K562 (cell line): Measurements from ENCODE around the gene RPS6KA2. TPM values are rescaled to one million over a fixed set of nuclear protein-coding genes. Genes with fewer than 3 reads are reported as not detected.

Experiments used
- ATAC-seq: fragments of 200-7000 bp; cut with Tn5 transposase; 3 replicates; pipeline ENCODE4 v1.9.1; 2020; ENCODE audit warnings: moderate library complexity
- BruUV-seq: library from RNA; stranded (reverse); fragments of 400-500 nt; replicated peaks from 2 replicates; lab custom pipeline; 2021; lab: Mats Ljungman, UMichigan
- CTCF ChIA-PET: fragments of 300-600 bp; formaldehyde crosslinking; extraction: SDS; loops from one replicate; lab custom pipeline; 2021; ENCODE audit warnings: low intra/inter-chr PET ratio; lab: Yijun Ruan, JAX
- POLR2A ChIA-PET: fragments of 300-600, 350-650 bp; sonication (Branson Sonifier 250); formaldehyde crosslinking; extraction: SDS; loops from one replicate; lab custom pipeline; 2021; ENCODE audit warnings: antibody characterized with exemption, inconsistent platforms; lab: Yijun Ruan, JAX
- DNase-seq, 4 experiments: peaks; one replicate each; pipeline versions ENCODE4 v3.0.0 to v3.0.0-alpha.2; 2011 to 2018; ENCODE audit warnings: low spot score in 3 of 4, mixed read lengths in 3 of 4; ENCODE audit errors: extremely low read depth in 1 of 4
- FAIRE-seq: peaks from 2 replicates; lab custom pipeline; 2011; peaks lifted over from hg19 to GRCh38; lab: Jason Lieb, UNC
- H2AFZ ChIP-seq: 2 replicates; pipeline ENCODE4 v1.6.0; 2011; ENCODE audit warnings: low read depth, low read length, control low read depth, inconsistent platforms
- H3K27ac ChIP-seq: fragments of 200-600 bp; 3 replicates; pipeline ENCODE4 v1.8.0; 2011; ENCODE audit warnings: low read depth, mild to moderate bottlenecking, control low read depth, inconsistent platforms, low read length, moderate library complexity, mixed read lengths; ENCODE audit errors: extremely low read depth
- H3K27me3 ChIP-seq, 2 experiments: fragments of 300-600 bp in 1 of 2; 2 replicates in 1 of 2; 3 replicates in 1 of 2; pipeline versions ENCODE4 v1.6.0 to v1.8.0; 2011; ENCODE audit warnings: inconsistent platforms in 2 of 2, low read length in 2 of 2, mild to moderate bottlenecking in 1 of 2, mixed read lengths in 1 of 2, moderate library complexity in 1 of 2; ENCODE audit not compliant: control insufficient read depth in 2 of 2, insufficient read depth in 2 of 2
- H3K36me3 ChIP-seq: fragments of 300-600 bp; 3 replicates; pipeline ENCODE4 v1.8.0; 2011; ENCODE audit warnings: mild to moderate bottlenecking, low read length, inconsistent platforms; ENCODE audit not compliant: control insufficient read depth, insufficient read depth
- H3K4me1 ChIP-seq, 2 experiments: fragments of 200-600 bp in 1 of 2; replicated peaks in 1 of 2; 2 replicates in 1 of 2; 3 replicates in 1 of 2; pipeline versions ENCODE4 v1.5.1 to v1.8.0; 2011; ENCODE audit warnings: inconsistent platforms in 2 of 2, low read length in 2 of 2, mild to moderate bottlenecking in 1 of 2, mixed read lengths in 1 of 2, moderate library complexity in 1 of 2; ENCODE audit not compliant: control insufficient read depth in 2 of 2, insufficient read depth in 2 of 2
- H3K4me2 ChIP-seq: 2 replicates; pipeline ENCODE4 v1.6.1; 2011; ENCODE audit warnings: low read length, control low read depth, inconsistent platforms, mixed read lengths; ENCODE audit not compliant: insufficient read depth
- H3K4me3 ChIP-seq: fragments of 200-600 bp; sonication (generic), shearing (Covaris generic); 2 replicates; pipeline ENCODE4 v1.5.1; 2016; ENCODE audit warnings: control low read depth, inconsistent platforms
- H3K79me2 ChIP-seq: fragments of 200-600 bp; 3 replicates; pipeline ENCODE4 v1.8.0; 2011; ENCODE audit warnings: low read length, inconsistent platforms; ENCODE audit not compliant: control insufficient read depth, insufficient read depth
- H3K9ac ChIP-seq, 2 experiments: 2 replicates each; pipeline versions ENCODE4 v1.6.0 to v1.6.1; 2011; ENCODE audit warnings: low read depth in 2 of 2, low read length in 2 of 2, control low read depth in 1 of 2, inconsistent platforms in 1 of 2, mild to moderate bottlenecking in 1 of 2, mixed read lengths in 1 of 2; ENCODE audit not compliant: insufficient read depth in 1 of 2
- H3K9me1 ChIP-seq: one replicate; pipeline ENCODE4 v1.6.0; 2011; ENCODE audit warnings: inconsistent platforms, mild to moderate bottlenecking, low read length, moderate library complexity; ENCODE audit not compliant: control insufficient read depth, insufficient read depth
- H3K9me3 ChIP-seq: replicated peaks from 2 replicates; pipeline ENCODE4 v1.5.1; 2011; ENCODE audit warnings: low read depth, low read length, inconsistent platforms; ENCODE audit not compliant: control insufficient read depth, insufficient read depth
- H4K20me1 ChIP-seq: replicated peaks from 2 replicates; pipeline ENCODE4 v1.6.1; 2011; ENCODE audit warnings: low read length, inconsistent platforms, mixed read lengths; ENCODE audit not compliant: control insufficient read depth, insufficient read depth
- ARID1B ChIP-seq: fragments of 450-650 bp; IDR thresholded peaks from 2 replicates; pipeline ENCODE4 v1.6.1; 2016; ENCODE audit warnings: antibody characterized with exemption, mild to moderate bottlenecking, inconsistent platforms
- EZH2 ChIP-seq: IDR thresholded peaks from 2 replicates; pipeline ENCODE4 v1.6.1; 2012; ENCODE audit warnings: low read depth, mild to moderate bottlenecking, inconsistent platforms, low read length, borderline replicate concordance
- GABPB2 ChIP-seq: fragments of 250-450 bp; sonication (Bioruptor Pico); conservative IDR thresholded peaks from 2 replicates; pipeline ENCODE4 v1.5.1; 2021; ENCODE audit warnings: mild to moderate bottlenecking
- HOXB6 ChIP-seq: fragments of 250-450 bp; sonication (Bioruptor Pico); IDR thresholded peaks from 2 replicates; pipeline ENCODE4 v1.5.1; 2022; ENCODE audit warnings: mild to moderate bottlenecking, borderline replicate concordance
- IRF2 ChIP-seq: sonication (generic); formaldehyde crosslinking; IDR thresholded peaks from 2 replicates; pipeline ENCODE4 v1.8.1; 2022; ENCODE audit warnings: mild to moderate bottlenecking, missing genetic modification reagents
- LARP7 ChIP-seq: fragments of 450-650 bp; IDR thresholded peaks from 2 replicates; pipeline ENCODE4 v1.6.1; 2016
- MCM7 ChIP-seq, 2 experiments: fragments of 450-650 bp; IDR thresholded peaks; 2 replicates each; pipeline ENCODE4 v1.6.1; 2016 to 2018
- OTX1 ChIP-seq: fragments of 450-650 bp; formaldehyde crosslinking; IDR thresholded peaks from 2 replicates; pipeline ENCODE4 v1.4.0; 2022; ENCODE audit warnings: mild to moderate bottlenecking
- POLR2B ChIP-seq: fragments of 450-650 bp; IDR thresholded peaks from 2 replicates; pipeline ENCODE4 v1.6.1; 2018; ENCODE audit warnings: low read depth; ENCODE audit not compliant: partially characterized antibody
- TRIM28 ChIP-seq: fragments of 450-650 bp; IDR thresholded peaks from 2 replicates; pipeline ENCODE4 v1.6.1; 2017
- TSC22D4 ChIP-seq: fragments of 450-650 bp; IDR thresholded peaks from 2 replicates; pipeline ENCODE4 v1.6.1; 2016; ENCODE audit warnings: missing genetic modification characterization, missing biosample characterization, control low read depth
- ZKSCAN3 ChIP-seq: fragments of 250-450 bp; sonication (Bioruptor Pico); IDR thresholded peaks from 2 replicates; pipeline ENCODE4 v1.4.0; 2020
- ZNF57 ChIP-seq: fragments of 450-650 bp; formaldehyde crosslinking; IDR thresholded peaks from 2 replicates; pipeline ENCODE4 v1.4.0; 2020; ENCODE audit warnings: mild to moderate bottlenecking, moderate library complexity
- ZSCAN29 ChIP-seq: fragments of 450-650 bp; IDR thresholded peaks from 2 replicates; pipeline ENCODE4 v1.6.1; 2017
- WGBS: fragments of 100-300 bp; shearing (Covaris generic); methylation state at CpG from one replicate; pipeline ENCODE4 v1.1.6; 2016; ENCODE audit warnings: low coverage, mixed read lengths; ENCODE audit not compliant: insufficient coverage; ENCODE audit errors: missing lambda C conversion rate; 5-methylcytosine and 5-hydroxymethylcytosine counted together
- in situ Hi-C: fragments of 300-500 bp; cut with MboI; formaldehyde crosslinking; loops from 4 replicates; pipeline ENCODE4 v1.15.0; 2018; ENCODE audit warnings: inconsistent platforms, mixed read lengths
- intact Hi-C: fragments of 100-400 bp; cut with micrococcal nuclease; formaldehyde crosslinking; loops from 2 replicates; pipeline ENCODE4 v1.14.2; 2022
- polyA plus RNA-seq, 8 experiments: library from polyadenylated mRNA; depleted of rRNA in 4 of 8; stranded (reverse) in 5 of 8; unstranded in 3 of 8; fragments of >200 nt; fragmentation: Nextera tagmentation in 2 of 8; fragmentation: Illumina TruSeq in 1 of 8; extraction: Ambion mirVana in 2 of 8; extraction: Trizol in 1 of 8; gene quantifications; 2 replicates each; pipeline versions ENCODE4 v1.2.1 to v1.2.3, GENCODE V29; 2011 to 2014; ENCODE audit warnings: inconsistent platforms in 1 of 8, missing spikeins in 1 of 8
- total RNA-seq, 7 experiments: library from RNA; depleted of rRNA in 6 of 7; stranded (reverse); fragments of >200 nt in 6 of 7; fragmentation: Illumina TruSeq in 2 of 7; extraction: Trizol in 2 of 7; gene quantifications; 2 replicates each; pipeline versions ENCODE4 v1.2.1 to v1.2.3, GENCODE V29; 2011 to 2021; ENCODE audit warnings: low replicate concordance in 1 of 7
- TF ChIP-seq, protein P1 (sequence below): fragments of 250-450 bp; sonication (Bioruptor Pico); IDR thresholded peaks from 2 replicates; pipeline ENCODE4 v1.8.0; 2022; ENCODE audit warnings: inconsistent platforms, mild to moderate bottlenecking, moderate library complexity, borderline replicate concordance
- TF ChIP-seq, protein P2 (sequence below): sonication (generic); IDR thresholded peaks from 2 replicates; pipeline ENCODE4 v1.6.1; 2016
- TF ChIP-seq, protein P3 (sequence below), 3 experiments: fragments of 200-800 bp in 1 of 3; sonication (Bioruptor generic) in 1 of 3; sonication (generic) in 1 of 3; formaldehyde crosslinking in 1 of 3; IDR thresholded peaks; 2 replicates each; pipeline versions ENCODE4 v1.6.1 to v1.8.0; 2016 to 2022; ENCODE audit warnings: mild to moderate bottlenecking in 2 of 3, missing compliant biosample characterization in 2 of 3, missing genetic modification characterization in 2 of 3, missing genetic modification reagents in 1 of 3

RPS6KA2 gene
- total and polyA plus RNA-seq, 9 of the 15 experiments (the other 6 are each of a cell fraction or from before 2014, with no cell fraction given), result 0.29 to 1.00 (median 0.53) TPM

DNA sequence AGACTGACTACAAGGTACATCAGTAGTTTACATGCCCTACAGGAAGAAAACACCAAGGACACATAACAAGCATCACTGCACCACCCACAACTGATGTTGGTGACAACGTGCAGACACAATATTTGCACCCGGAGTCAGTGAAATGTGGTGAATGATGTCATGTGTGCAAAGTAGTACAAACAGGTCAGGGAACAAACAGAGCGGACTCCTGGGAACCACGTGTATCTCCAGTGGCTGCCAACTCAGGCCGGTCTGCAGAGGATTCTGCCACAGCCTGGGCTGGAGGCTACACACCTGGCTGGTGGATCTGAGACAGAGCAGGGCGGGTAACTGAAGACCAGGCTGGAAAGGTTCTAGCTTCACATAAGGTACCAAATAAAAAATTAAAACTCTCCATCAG is 28.2 kb upstream of the RPS6KA2 start:
- BruUV-seq, result no TSS peak
- Histone ChIP-seq H3K36me3 (no peaks in the 10 kb centered on the region), H3K9me3 (no peaks in the 10 kb centered on the region), H3K9ac (no peak overlapping the region), H4K20me1 (no peaks in the 10 kb centered on the region), H3K4me1 (no peaks in the 10 kb centered on the region), H2AFZ (no peak overlapping the region), H3K27me3 (peaks cover 60 to 84% of the 10 kb centered on the region in 2 experiments), H3K27ac (no peak overlapping the region), H3K9me1 (no peaks in the 10 kb centered on the region), H3K4me2 (no peak overlapping the region), H3K4me3 (no peak overlapping the region), H3K79me2 (no peaks in the 10 kb centered on the region)
- no peak for ATAC-seq
- no peak for TF ChIP-seq POLR2B
- TF ChIP-seq, protein P1, sequence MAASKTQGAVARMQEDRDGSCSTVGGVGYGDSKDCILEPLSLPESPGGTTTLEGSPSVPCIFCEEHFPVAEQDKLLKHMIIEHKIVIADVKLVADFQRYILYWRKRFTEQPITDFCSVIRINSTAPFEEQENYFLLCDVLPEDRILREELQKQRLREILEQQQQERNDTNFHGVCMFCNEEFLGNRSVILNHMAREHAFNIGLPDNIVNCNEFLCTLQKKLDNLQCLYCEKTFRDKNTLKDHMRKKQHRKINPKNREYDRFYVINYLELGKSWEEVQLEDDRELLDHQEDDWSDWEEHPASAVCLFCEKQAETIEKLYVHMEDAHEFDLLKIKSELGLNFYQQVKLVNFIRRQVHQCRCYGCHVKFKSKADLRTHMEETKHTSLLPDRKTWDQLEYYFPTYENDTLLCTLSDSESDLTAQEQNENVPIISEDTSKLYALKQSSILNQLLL (CRISPR knock-in tag), result no peak
- no peak for TF ChIP-seq HOXB6 (CRISPR knock-in tag)
- TF ChIP-seq ZKSCAN3 (CRISPR knock-in tag), result no peak
- TF ChIP-seq ZNF57, result no peak
- no peak for TF ChIP-seq GABPB2 (CRISPR knock-in tag)
- TF ChIP-seq MCM7 (IDR thresholded peaks at IDR 0.05), result no peak
- TF ChIP-seq TRIM28, result no peak
- no peak for TF ChIP-seq ZSCAN29
- TF ChIP-seq TSC22D4, result no peak
- TF ChIP-seq EZH2, result no peak
- TF ChIP-seq ARID1B, result no peak
- TF ChIP-seq, protein P2, sequence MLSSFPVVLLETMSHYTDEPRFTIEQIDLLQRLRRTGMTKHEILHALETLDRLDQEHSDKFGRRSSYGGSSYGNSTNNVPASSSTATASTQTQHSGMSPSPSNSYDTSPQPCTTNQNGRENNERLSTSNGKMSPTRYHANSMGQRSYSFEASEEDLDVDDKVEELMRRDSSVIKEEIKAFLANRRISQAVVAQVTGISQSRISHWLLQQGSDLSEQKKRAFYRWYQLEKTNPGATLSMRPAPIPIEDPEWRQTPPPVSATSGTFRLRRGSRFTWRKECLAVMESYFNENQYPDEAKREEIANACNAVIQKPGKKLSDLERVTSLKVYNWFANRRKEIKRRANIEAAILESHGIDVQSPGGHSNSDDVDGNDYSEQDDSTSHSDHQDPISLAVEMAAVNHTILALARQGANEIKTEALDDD, result no peak
- TF ChIP-seq LARP7, result no peak
- TF ChIP-seq, protein P3, sequence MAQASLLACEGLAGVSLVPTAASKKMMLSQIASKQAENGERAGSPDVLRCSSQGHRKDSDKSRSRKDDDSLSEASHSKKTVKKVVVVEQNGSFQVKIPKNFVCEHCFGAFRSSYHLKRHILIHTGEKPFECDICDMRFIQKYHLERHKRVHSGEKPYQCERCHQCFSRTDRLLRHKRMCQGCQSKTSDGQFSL (CRISPR knock-in tag; IDR thresholded peaks at IDR 0.05), result no peak
- TF ChIP-seq, protein P3 (tag; IDR thresholded peaks at IDR 0.05), result no peak
- no peak for TF ChIP-seq OTX1 (CRISPR knock-in tag)
- TF ChIP-seq IRF2 (CRISPR knock-in tag), result no peak
- in situ Hi-C loops, result no loop called here
- ChIA-PET POLR2A (no interaction called here), CTCF (no interaction called here)
- FAIRE-seq, result no peak
- intact Hi-C loops, result no loop called here
- 2% methylated on average over 6 of the region's 6 CpGs for WGBS
- no peak for DNase-seq
